Stomach (tissue), 9 donors: Measurements from ENCODE around the gene MICAL3. TPM values are rescaled to one million over a fixed set of nuclear protein-coding genes. Genes with fewer than 3 reads are reported as not detected.

ENCODE experiments used
- DNase-seq, 2 donors: peaks; one replicate each; pipeline versions ENCODE4 v3.0.0 to v3.0.0-alpha.2; 2013 to 2019
- H3K27ac ChIP-seq, 5 donors: fragments of 200-600 bp in 4 of 5; sonication (generic) in 4 of 5; one replicate each; pipeline ENCODE4 v1.5.1; 2013 to 2019; ENCODE audit warnings: mild to moderate bottlenecking in 1 of 5, moderate library complexity in 1 of 5
- H3K27me3 ChIP-seq, 3 donors: fragments of 200-600 bp; sonication (generic); one replicate each; pipeline ENCODE4 v1.5.1; 2017 to 2019; ENCODE audit warnings: mixed run types in 1 of 3
- H3K36me3 ChIP-seq, 4 donors: fragments of 200-600 bp; sonication (generic); 1 replicate in 3 of 4; 2 replicates in 1 of 4; pipeline ENCODE4 v1.5.1; 2016 to 2019
- H3K4me1 ChIP-seq, 4 donors: fragments of 200-600 bp; sonication (generic); one replicate each; pipeline ENCODE4 v1.5.1; 2016 to 2019
- H3K4me3 ChIP-seq, 4 donors: fragments of 200-600 bp; sonication (generic) in 3 of 4; one replicate each; pipeline ENCODE4 v1.5.1; 2016 to 2019; ENCODE audit warnings: mild to moderate bottlenecking in 1 of 4
- H3K9me3 ChIP-seq, 4 donors: fragments of 200-600 bp; sonication (generic); one replicate each; pipeline ENCODE4 v1.5.1; 2016 to 2019
- EP300 ChIP-seq: sonication (generic); formaldehyde crosslinking; IDR thresholded peaks from one replicate; pipeline ENCODE4 v1.6.1; 2017; ENCODE audit warnings: antibody characterized with exemption
- POLR2A ChIP-seq, 4 donors: fragments of 450-650 bp; IDR thresholded peaks; one replicate each; pipeline ENCODE4 v1.6.1; 2016; ENCODE audit warnings: antibody characterized with exemption in 4 of 4, control low read depth in 2 of 4, mild to moderate bottlenecking in 1 of 4, moderate library complexity in 1 of 4
- POLR2AphosphoS5 ChIP-seq, 3 donors: sonication (generic); formaldehyde crosslinking; IDR thresholded peaks; one replicate each; pipeline ENCODE4 v1.6.1; 2016; ENCODE audit warnings: antibody characterized with exemption in 3 of 3
- WGBS, 5 donors: extraction: QIAGEN DNeasy Blood & Tissue Kit in 3 of 5; methylation state at CpG; one replicate each; pipeline versions ENCODE4 v1.1.5 to v1.1.7; 2013 to 2018; 5-methylcytosine and 5-hydroxymethylcytosine counted together
- intact Hi-C: fragments of 100-400 bp; cut with DNase I; formaldehyde crosslinking; loops from one replicate; pipeline ENCODE4 v1.15.1; 2023; ENCODE audit warnings: low total_unique reads
- polyA plus RNA-seq, 3 donors: library from polyadenylated mRNA; stranded (reverse); fragments of 200-250 nt; gene quantifications; one replicate each; pipeline ENCODE4 v1.2.3, GENCODE V29; 2013
- total RNA-seq, 5 donors: library from RNA; depleted of rRNA; stranded (reverse); fragments of >200 nt; gene quantifications; one replicate each; pipeline versions ENCODE4 v1.1.0 to v1.2.3, GENCODE V29; 2014 to 2016
- TF ChIP-seq, protein P1 (sequence below), 7 experiments: fragments of 450-650 bp in 4 of 7; fragments of 200-600 bp in 3 of 7; sonication (generic) in 3 of 7; IDR thresholded peaks; one replicate each; pipeline ENCODE4 v1.5.1; 2016 to 2019; ENCODE audit warnings: antibody characterized with exemption in 7 of 7, control low read depth in 2 of 7, mild to moderate bottlenecking in 1 of 7
- donor health status: healthy with polysubstance abuse.
- donor health status: Bipolar disorder and iron deficiency.
- donor health status: healthy.

Gene MICAL3
- total and polyA plus RNA-seq, 8 donors: 3.5 to 130 (median 24.0) TPM

DNA sequence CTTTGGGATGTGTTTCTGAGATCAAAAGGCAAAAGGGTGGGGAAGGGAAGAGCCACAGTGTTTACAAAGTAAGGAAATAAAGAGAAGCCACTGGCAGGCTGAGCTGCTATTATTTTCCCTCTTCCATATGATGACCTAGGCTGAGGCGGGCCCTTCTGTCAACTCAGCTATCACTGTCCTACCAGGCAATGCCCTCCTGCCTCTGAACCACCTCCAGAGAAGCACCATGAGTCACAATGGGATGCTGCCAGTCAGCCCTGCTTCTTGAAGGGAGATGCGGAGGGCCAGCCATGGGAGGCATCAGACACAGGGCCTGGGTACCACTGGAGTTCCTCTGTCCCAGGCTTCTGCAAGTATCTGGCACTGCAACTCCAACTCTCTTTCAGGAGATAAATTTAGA is 142.2 kb downstream of the MICAL3 start:
- Histone ChIP-seq H3K9me3 (no peaks in the 10 kb centered on the region), H3K36me3 (peaks cover 17 to 94% (median 87%) of the 10 kb centered on the region in 4 donors), H3K27me3 (no peaks in the 10 kb centered on the region), H3K4me1 (no peaks in the 10 kb centered on the region), H3K27ac (no peak overlapping the region), H3K4me3 (no peak overlapping the region)
- DNase-seq: no peak
- intact Hi-C loops: no loop called here
- TF ChIP-seq, protein P1, sequence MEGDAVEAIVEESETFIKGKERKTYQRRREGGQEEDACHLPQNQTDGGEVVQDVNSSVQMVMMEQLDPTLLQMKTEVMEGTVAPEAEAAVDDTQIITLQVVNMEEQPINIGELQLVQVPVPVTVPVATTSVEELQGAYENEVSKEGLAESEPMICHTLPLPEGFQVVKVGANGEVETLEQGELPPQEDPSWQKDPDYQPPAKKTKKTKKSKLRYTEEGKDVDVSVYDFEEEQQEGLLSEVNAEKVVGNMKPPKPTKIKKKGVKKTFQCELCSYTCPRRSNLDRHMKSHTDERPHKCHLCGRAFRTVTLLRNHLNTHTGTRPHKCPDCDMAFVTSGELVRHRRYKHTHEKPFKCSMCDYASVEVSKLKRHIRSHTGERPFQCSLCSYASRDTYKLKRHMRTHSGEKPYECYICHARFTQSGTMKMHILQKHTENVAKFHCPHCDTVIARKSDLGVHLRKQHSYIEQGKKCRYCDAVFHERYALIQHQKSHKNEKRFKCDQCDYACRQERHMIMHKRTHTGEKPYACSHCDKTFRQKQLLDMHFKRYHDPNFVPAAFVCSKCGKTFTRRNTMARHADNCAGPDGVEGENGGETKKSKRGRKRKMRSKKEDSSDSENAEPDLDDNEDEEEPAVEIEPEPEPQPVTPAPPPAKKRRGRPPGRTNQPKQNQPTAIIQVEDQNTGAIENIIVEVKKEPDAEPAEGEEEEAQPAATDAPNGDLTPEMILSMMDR (IDR thresholded peaks at IDR 0.05): no peak
- TF ChIP-seq POLR2AphosphoS5 (IDR thresholded peaks at IDR 0.05): no peak
- WGBS, 5 donors: 89 to 100% (median 100%) methylated on average over 2 of the region's 2 CpGs

DNA sequence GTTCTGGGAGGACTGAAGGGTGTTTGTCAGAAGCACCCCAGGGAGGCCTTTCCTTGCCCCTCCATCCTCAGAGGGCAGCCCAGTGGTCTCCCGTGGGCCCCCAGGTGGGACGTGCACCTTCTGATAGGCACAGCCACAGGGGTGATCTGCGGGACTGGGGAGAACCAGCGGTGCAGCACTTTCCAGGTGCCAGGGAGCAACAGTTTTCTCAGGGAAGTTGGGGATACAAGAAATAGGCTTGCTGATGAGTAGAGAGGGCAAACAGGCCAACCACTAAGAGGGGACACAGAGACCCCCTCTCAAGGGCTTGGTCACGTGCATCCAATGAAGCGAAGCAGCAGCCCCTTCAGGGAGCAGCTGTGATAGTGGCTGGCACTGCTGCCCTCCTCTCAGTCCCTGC is 143.0 kb downstream of the MICAL3 start:
- H3K27ac ChIP-seq: no peak overlapping the region
- no peak for TF ChIP-seq POLR2A (IDR thresholded peaks at IDR 0.05)
- intact Hi-C loops: no loop called here
- no peak overlapping the region for H3K4me3 ChIP-seq
- peaks cover 17 to 88% (median 81%) of the 10 kb centered on the region in 4 donors for H3K36me3 ChIP-seq
- DNase-seq: no peak
- WGBS, 5 donors: 88 to 94% (median 92%) methylated on average over 4 to 6 of the region's 6 CpGs
- no peaks in the 10 kb centered on the region for H3K4me1 ChIP-seq
- H3K9me3 ChIP-seq: no peaks in the 10 kb centered on the region
- H3K27me3 ChIP-seq: no peaks in the 10 kb centered on the region

DNA sequence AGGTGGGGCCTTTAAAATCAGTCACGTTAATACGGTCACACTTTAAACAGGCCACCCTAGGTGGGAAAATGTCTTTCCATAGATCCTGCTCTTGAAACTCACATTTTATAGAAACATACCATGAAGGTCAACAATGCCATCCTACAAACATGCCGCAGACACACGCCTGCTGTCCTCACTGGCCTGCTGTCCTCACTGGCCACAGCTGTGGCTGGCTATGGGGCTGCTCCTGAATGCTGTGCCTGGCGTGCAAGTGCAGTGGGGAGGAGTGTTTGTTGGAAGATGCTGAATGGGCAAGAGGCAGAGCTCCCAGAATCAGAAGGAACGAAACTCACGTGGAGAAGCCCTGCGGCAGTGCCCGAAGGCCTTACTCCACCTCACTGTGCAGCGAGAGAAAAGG is 143.9 kb downstream of the MICAL3 start:
- Histone ChIP-seq H3K9me3 (no peaks in the 10 kb centered on the region), H3K4me3 (no peak overlapping the region), H3K4me1 (no peaks in the 10 kb centered on the region), H3K36me3 (peaks cover 10 to 88% (median 80%) of the 10 kb centered on the region in 4 donors), H3K27ac (no peak overlapping the region), H3K27me3 (no peaks in the 10 kb centered on the region)
- TF ChIP-seq, protein P1 (IDR thresholded peaks at IDR 0.05): no peak
- TF ChIP-seq POLR2A (IDR thresholded peaks at IDR 0.05): no peak
- no peak for TF ChIP-seq POLR2AphosphoS5 (IDR thresholded peaks at IDR 0.05)
- TF ChIP-seq EP300: no peak
- WGBS, 5 donors: 86 to 93% (median 89%) methylated on average over 10 of the region's 10 CpGs
- DNase-seq: no peak
- intact Hi-C loops: no loop called here

DNA sequence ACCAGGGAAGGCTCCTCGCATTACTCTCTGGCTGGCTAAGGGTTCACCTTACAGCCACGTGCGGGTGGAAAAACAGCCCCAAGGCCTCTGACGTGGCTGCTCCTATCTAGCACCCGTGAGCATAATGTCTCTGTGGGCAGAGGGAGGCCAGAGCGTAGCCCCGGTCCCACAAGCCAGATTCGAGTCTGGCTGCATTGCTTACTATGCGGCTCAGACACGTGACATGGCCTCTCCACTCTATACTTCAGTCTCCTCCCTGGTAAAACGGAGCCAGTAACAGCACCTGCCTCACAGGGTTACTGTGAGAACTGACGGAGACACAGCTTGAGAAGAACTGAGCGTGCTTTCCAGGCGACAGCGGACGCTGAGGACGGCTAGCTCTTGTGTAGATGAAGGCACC is 144.3 kb downstream of the MICAL3 start:
- no peaks in the 10 kb centered on the region for H3K27me3 ChIP-seq
- no peak for DNase-seq
- intact Hi-C loops: no loop called here
- H3K9me3 ChIP-seq: no peaks in the 10 kb centered on the region
- TF ChIP-seq, protein P1 (IDR thresholded peaks at IDR 0.05): no peak
- TF ChIP-seq POLR2AphosphoS5 (IDR thresholded peaks at IDR 0.05) (no peak), EP300 (no peak), POLR2A (IDR thresholded peaks at IDR 0.05) (no peak)
- H3K4me1 ChIP-seq: no peaks in the 10 kb centered on the region
- WGBS, 5 donors: 89 to 94% (median 93%) methylated on average over 17 of the region's 17 CpGs
- no peak overlapping the region for H3K27ac ChIP-seq
- H3K4me3 ChIP-seq: no peak overlapping the region
- H3K36me3 ChIP-seq: peaks cover 9 to 88% (median 80%) of the 10 kb centered on the region in 4 donors

DNA sequence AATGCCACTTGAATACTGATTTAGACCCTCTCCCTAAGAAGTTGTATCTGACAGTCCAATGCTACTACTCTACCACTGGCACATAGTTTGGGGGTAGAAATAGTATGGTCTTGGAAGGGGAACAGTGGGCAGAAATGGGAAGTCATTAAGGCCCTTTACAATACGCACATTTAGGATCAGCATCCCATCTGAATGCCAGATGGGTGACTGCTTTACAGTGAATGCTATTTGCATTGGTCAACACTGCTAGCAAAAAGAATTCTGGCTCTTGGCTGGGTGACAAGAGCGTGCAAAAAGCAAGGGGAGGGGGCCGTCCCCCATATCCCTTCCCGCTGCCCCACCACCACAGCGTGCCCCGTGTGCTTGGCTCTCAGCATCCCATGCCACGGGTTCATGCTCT is 145.4 kb downstream of the MICAL3 start:
- intact Hi-C loops: no loop called here
- H3K36me3 ChIP-seq: peaks cover 13 to 88% (median 80%) of the 10 kb centered on the region in 4 donors
- no peaks in the 10 kb centered on the region for H3K27me3 ChIP-seq
- no peak overlapping the region for H3K4me3 ChIP-seq
- no peak overlapping the region for H3K27ac ChIP-seq
- no peak for DNase-seq
- no peaks in the 10 kb centered on the region for H3K9me3 ChIP-seq
- TF ChIP-seq POLR2A (IDR thresholded peaks at IDR 0.05) (no peak), EP300 (no peak), POLR2AphosphoS5 (IDR thresholded peaks at IDR 0.05) (no peak)
- TF ChIP-seq, protein P1 (IDR thresholded peaks at IDR 0.05): no peak
- WGBS, 5 donors: 68 to 91% (median 77%) methylated on average over 7 of the region's 7 CpGs
- no peaks in the 10 kb centered on the region for H3K4me1 ChIP-seq
